DND-41 (cell line): ENCODE results near the gene PTGES.

Experiments
- EZH2 ChIP-seq: IDR thresholded peaks from 3 replicates; pipeline ENCODE4 v1.6.1; 2012; ENCODE audit warnings: borderline replicate concordance, low read depth, mild to moderate bottlenecking, moderate library complexity, low read length, inconsistent platforms; ENCODE audit not compliant: severe bottlenecking
- TF ChIP-seq, protein P1 (sequence below): IDR thresholded peaks from 2 replicates; pipeline ENCODE4 v1.5.1; 2012; ENCODE audit warnings: borderline replicate concordance, low read length, moderate library complexity, mild to moderate bottlenecking; ENCODE audit not compliant: poor library complexity, severe bottlenecking; ENCODE audit errors: extremely low read depth

DNA sequence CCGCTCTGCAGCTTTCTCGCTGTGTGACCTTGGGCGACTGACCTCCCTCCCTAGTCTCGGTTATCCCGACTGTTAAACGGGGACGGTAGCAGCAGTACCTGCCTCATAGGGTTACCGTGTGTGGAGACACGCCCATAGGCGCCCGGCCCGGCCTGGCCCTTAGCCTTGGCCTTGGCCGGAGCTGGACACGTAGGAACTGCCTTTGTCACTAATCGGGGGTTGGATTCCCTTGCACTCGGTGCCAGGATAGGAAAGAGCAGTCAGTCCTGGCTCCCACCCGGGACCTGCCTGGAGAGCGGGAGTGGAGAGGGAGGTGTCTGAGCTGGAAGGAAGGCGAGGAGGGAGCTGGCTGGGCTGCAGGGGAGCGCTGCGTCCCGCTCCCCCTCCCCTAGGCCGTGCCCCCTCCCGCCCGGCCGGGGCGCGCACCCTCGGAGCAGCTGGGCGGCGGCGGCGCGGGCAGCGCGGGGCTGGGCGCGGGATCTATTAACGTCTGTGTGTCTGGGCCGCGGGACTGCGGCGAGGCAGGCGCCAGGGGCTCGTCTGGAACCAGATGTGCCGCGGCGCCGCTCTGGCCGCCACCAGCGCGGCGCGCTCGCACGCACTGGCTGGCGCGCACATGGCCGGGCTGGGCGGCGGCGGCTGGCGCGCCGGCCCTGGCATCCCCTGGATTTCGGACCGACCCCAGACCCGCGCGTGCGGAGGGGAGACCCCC, 55.7 kb downstream of the PTGES start:
- TF ChIP-seq, protein P1, sequence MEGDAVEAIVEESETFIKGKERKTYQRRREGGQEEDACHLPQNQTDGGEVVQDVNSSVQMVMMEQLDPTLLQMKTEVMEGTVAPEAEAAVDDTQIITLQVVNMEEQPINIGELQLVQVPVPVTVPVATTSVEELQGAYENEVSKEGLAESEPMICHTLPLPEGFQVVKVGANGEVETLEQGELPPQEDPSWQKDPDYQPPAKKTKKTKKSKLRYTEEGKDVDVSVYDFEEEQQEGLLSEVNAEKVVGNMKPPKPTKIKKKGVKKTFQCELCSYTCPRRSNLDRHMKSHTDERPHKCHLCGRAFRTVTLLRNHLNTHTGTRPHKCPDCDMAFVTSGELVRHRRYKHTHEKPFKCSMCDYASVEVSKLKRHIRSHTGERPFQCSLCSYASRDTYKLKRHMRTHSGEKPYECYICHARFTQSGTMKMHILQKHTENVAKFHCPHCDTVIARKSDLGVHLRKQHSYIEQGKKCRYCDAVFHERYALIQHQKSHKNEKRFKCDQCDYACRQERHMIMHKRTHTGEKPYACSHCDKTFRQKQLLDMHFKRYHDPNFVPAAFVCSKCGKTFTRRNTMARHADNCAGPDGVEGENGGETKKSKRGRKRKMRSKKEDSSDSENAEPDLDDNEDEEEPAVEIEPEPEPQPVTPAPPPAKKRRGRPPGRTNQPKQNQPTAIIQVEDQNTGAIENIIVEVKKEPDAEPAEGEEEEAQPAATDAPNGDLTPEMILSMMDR = no peak
- TF ChIP-seq EZH2 = no peak
